Pancreas (tissue), 10 donors: ENCODE results near the gene CBLC. TPM values are rescaled to one million over a fixed set of nuclear protein-coding genes. Genes with fewer than 3 reads are reported as not detected.

Experiments used
- ATAC-seq, 4 donors: fragments of 200-7000 bp; cut with Tn5 transposase; one replicate each; pipeline versions ENCODE4 v1.8.0 to v1.9.1; 2020; ENCODE audit warnings: mild to moderate bottlenecking in 4 of 4, moderate library complexity in 4 of 4
- DNase-seq, 6 donors: peaks; one replicate each; pipeline ENCODE4 v3.0.0-alpha.2; 2020
- FAIRE-seq: peaks from 2 replicates; lab custom pipeline; 2012; peaks lifted over from hg19 to GRCh38; lab: Jason Lieb, UNC
- H3K27ac ChIP-seq, 4 donors: fragments of 200-600 bp; sonication (generic); 1 replicate in 3 of 4; 2 replicates in 1 of 4; pipeline versions ENCODE4 v1.5.0 to v1.8.0; 2020
- H3K27me3 ChIP-seq, 4 donors: fragments of 200-600 bp; one replicate each; pipeline ENCODE4 v1.8.0; 2021
- H3K36me3 ChIP-seq, 3 donors: fragments of 200-600 bp; sonication (generic) in 1 of 3; one replicate each; pipeline versions ENCODE4 v1.5.0 to v1.8.0; 2020 to 2021
- H3K4me1 ChIP-seq, 3 donors: fragments of 200-600 bp; one replicate each; pipeline ENCODE4 v1.8.0; 2021
- H3K4me3 ChIP-seq, 4 donors: fragments of 200-600 bp; sonication (generic) in 2 of 4; one replicate each; pipeline versions ENCODE4 v1.5.0 to v1.8.0; 2020 to 2021
- H3K9me3 ChIP-seq, 4 donors: fragments of 200-600 bp; one replicate each; pipeline ENCODE4 v1.8.0; 2021
- WGBS, 2 donors: extraction: QIAGEN DNeasy Blood & Tissue Kit; methylation state at CpG; one replicate each; pipeline ENCODE4 v1.1.7; 2013; 5-methylcytosine and 5-hydroxymethylcytosine counted together
- intact Hi-C, 3 donors: fragments of 100-400 bp; cut with DNase I; formaldehyde crosslinking; loops; one replicate each; pipeline versions ENCODE4 v1.11.1 to v1.14.2; 2022
- polyA plus RNA-seq, 2 donors: library from polyadenylated mRNA; stranded (reverse); fragments of 200-250 nt; gene quantifications; one replicate each; pipeline ENCODE4 v1.2.3, GENCODE V29; 2013
- total RNA-seq, 6 donors: library from RNA; stranded (reverse); fragmentation: NEBNext Ultra II Directional in 4 of 6; extraction: Animal tissue kit (Norgen Biotek cat#: 25700) in 4 of 6; gene quantifications; one replicate each; pipeline versions ENCODE4 v1.2.1 to v1.2.4, GENCODE V29; 2021 to 2023
- TF ChIP-seq, protein P1 (sequence below), 4 donors: fragments of 200-600 bp; sonication (generic) in 3 of 4; IDR thresholded peaks; one replicate each; pipeline versions ENCODE4 v1.5.0 to v1.8.0; 2021; ENCODE audit warnings: antibody characterized with exemption in 4 of 4
- donor health status: healthy with polysubstance abuse.
- donor health status: DM: no; HTN: no; CAD: no; lungs with moderate emphysema.
- donor health status: DM: no; HTN: no; CAD: no.
- donor health status: control.
- donor health status: control.
- donor health status: Bipolar disorder and iron deficiency.
- donor health status: DM: yes; HTN: yes; CAD: no.
- donor health status: DM: no; HTN: no; CAD: no.
- donor health status: DM: no; HTN: no; CAD: no.
- donor health status: DM: yes; HTN: yes; CAD: no.

Gene CBLC
- total and polyA plus RNA-seq, 8 donors = 10.1 to 29.7 (median 13.9) TPM

DNA sequence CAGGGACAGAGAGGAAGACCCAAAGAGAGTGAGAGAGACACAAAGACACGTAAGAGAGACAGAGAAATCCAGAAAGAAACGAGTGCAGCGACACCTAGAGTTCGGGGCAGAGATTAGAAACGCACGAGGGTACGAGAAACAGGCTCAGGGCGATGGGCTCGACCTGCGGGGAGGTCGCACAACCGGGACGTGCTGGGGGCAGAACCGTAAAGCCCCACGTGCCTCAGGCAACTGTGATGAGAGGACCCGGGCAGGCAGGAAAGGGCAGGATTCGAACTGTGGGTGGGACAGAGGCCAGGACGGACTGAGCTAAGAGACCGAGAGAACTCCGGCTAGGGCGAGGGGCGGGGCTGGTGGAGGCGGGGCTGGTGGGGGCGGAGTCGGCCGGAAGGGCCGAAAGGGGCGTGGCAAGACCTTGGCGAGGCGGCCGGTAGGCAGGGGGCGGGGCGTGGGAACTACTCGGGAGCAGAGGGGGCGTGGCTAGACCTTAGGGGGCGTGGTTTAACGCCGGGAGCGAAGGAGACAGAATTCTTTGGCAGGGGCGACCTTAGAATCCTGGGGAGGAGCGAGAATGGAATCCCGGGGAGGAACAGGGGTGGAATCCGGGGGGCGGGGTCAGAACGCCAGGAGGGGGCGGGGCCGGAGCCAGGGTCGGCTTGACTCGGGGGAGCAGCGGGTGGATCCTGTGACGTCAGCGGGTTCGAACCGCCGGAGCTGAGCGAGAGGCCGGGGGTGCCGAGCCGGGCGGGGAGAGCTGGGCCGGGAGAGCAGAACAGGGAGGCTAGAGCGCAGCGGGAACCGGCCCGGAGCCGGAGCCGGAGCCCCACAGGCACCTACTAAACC lies 68.1 kb downstream of the CBLC start, which contains the start of gene NECTIN2:
TSS of gene NECTIN2 (plus strand) at position 686 of the 843 bp plus-strand sequence. CDS start 229 bp downstream, outside the sequence.
- WGBS, 2 donors = 0 to 1% methylated on average over 57 to 67 of the region's 67 CpGs
- DNase-seq (peak; percentile 99 to 100 (median 100)), ATAC-seq (peak; percentile 76 to 86 (median 80)), FAIRE-seq (peak; percentile 29)
- H3K36me3 ChIP-seq = no peaks in the 10 kb centered on the region
- TF ChIP-seq, protein P1, sequence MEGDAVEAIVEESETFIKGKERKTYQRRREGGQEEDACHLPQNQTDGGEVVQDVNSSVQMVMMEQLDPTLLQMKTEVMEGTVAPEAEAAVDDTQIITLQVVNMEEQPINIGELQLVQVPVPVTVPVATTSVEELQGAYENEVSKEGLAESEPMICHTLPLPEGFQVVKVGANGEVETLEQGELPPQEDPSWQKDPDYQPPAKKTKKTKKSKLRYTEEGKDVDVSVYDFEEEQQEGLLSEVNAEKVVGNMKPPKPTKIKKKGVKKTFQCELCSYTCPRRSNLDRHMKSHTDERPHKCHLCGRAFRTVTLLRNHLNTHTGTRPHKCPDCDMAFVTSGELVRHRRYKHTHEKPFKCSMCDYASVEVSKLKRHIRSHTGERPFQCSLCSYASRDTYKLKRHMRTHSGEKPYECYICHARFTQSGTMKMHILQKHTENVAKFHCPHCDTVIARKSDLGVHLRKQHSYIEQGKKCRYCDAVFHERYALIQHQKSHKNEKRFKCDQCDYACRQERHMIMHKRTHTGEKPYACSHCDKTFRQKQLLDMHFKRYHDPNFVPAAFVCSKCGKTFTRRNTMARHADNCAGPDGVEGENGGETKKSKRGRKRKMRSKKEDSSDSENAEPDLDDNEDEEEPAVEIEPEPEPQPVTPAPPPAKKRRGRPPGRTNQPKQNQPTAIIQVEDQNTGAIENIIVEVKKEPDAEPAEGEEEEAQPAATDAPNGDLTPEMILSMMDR (IDR thresholded peaks at IDR 0.05) = peak in 3 of 4 donors; percentile 32 to 47 (median 32)
- H3K27ac ChIP-seq = peak within 1 kb of the TSS; percentile 92 to 99 (median 97)
- H3K4me1 ChIP-seq = peaks cover 0 to 7% (median 6%) of the 10 kb centered on the region in 3 donors
- H3K4me3 ChIP-seq = peak within 1 kb of the TSS; percentile 92 to 97 (median 92)
- no peaks in the 10 kb centered on the region for H3K9me3 ChIP-seq
- intact Hi-C loops = no loop called here
- H3K27me3 ChIP-seq = no peaks in the 10 kb centered on the region

DNA sequence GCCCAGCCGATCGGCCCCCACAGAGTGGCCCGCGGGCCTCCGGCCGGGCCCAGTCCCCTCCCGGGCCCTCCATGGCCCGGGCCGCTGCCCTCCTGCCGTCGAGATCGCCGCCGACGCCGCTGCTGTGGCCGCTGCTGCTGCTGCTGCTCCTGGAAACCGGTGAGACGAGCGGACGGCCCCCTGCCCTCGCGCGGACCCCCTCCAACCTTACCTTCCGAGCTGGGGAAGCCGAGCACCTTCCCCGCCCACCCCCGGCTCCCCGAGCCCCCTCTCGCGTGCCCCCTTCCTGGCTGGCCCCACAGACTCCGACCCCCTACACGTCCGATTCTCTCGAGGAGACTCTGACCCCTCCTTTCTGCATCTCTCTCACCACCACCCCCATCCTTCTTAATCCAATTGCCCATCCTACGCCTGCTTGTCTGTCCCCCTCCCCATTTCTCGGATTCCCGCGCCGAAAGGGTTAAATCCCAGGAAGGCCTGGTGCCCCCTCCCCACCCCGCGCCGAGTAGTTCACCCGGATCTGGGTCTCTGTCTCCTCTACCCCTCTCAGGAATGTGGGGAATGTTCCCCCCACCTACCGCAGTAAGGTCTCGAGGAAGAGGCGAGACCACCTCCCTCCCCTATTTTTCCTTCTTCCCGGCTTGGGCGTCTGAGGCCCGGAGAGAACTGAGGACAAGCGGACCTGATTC lies 68.9 kb downstream of the CBLC start:
- Histone ChIP-seq H3K27me3 (no peaks in the 10 kb centered on the region), H3K4me1 (peaks cover 0 to 7% (median 6%) of the 10 kb centered on the region in 3 donors), H3K9me3 (no peaks in the 10 kb centered on the region), H3K4me3 (peak overlapping the region; percentile 92 to 97 (median 92)), H3K36me3 (no peaks in the 10 kb centered on the region), H3K27ac (peak overlapping the region; percentile 92 to 99 (median 97))
- TF ChIP-seq, protein P1 (IDR thresholded peaks at IDR 0.05) = no peak
- ATAC-seq = no peak
- intact Hi-C loops = no loop called here
- 1% methylated on average over 33 to 51 of the region's 51 CpGs for whole genome bisulfite sequencing, 2 donors
- peak; percentile 57 to 79 (median 69) for DNase-seq
- no peak for FAIRE-seq

DNA sequence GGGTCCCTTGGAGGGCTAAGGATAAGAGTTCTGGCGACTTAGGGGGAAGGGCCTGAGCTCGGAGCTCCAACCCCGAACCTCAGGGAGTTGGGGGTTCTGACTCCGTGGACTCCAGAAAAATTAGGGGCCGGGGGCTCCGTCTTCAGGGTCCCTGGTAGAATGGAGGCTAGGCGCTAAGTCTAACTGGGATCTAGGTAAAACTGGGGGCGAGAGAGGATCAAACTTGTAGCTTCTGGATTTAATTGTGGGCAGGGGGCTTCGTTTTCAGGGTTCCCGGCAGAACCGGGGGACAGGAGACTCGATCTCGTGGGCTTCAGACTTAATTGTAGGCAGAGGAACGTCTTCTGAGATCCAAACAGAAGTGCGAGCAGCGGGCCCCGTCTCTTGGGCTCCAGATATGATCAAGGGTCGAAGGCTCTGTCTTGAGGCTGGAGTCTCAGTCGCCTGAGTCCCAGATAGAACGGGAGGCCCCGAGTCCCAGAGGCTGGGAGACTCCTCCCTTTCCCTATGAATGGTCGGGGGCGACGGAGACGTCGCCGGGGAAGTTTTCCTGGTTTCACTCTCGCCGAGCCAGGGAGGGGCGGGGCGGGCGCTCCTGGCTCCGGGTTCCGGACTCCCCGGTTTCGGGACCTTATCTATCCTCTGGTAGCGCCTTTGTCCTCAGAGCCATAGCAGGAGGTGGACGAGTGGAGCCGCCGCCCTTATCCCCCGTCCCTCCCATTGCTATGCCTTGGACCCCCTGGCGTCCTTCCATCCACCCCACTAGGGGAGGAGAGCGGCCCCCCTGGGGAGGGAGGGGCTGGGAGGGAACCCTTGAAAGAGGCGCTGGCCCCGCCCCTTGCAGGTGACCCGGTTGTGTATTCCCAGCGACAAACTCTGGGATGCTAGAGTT lies 69.7 kb downstream of the CBLC start:
- no peak for FAIRE-seq
- 0 to 1% methylated on average over 45 to 47 of the region's 47 CpGs for WGBS, 2 donors

More for the DNA sequence above, 69.7 kb downstream of the CBLC start:
- ATAC-seq = peak; percentile 18 to 39 (median 36)
- intact Hi-C loops = no loop called here
- H3K27ac ChIP-seq = peak overlapping the region; percentile 92 to 99 (median 97)
- H3K4me1 ChIP-seq = peaks cover 0 to 7% (median 6%) of the 10 kb centered on the region in 3 donors
- peak; percentile 78 to 88 (median 84) for DNase-seq
- no peaks in the 10 kb centered on the region for H3K27me3 ChIP-seq
- H3K36me3 ChIP-seq = no peaks in the 10 kb centered on the region
- H3K9me3 ChIP-seq = no peaks in the 10 kb centered on the region
- TF ChIP-seq, protein P1 (IDR thresholded peaks at IDR 0.05) = no peak
- peak overlapping the region; percentile 92 to 97 (median 92) for H3K4me3 ChIP-seq
